CD14-positive monocyte (primary cell): Measurements from ENCODE around the gene AKAP4. TPM values are rescaled to one million over a fixed set of nuclear protein-coding genes. Genes with fewer than 3 reads are reported as not detected.

Experiments
- DNase-seq, 3 donors: peaks; one replicate each; pipeline ENCODE4 v3.0.0-alpha.2; 2011 to 2022
- H2AFZ ChIP-seq: 2 replicates; pipeline ENCODE4 v1.6.0; 2012; ENCODE audit warnings: mild to moderate bottlenecking, low read depth, low read length, inconsistent platforms; ENCODE audit not compliant: insufficient read depth, poor library complexity, severe bottlenecking
- H3K27ac ChIP-seq, 2 donors: 1 replicate in 1 of 2; 2 replicates in 1 of 2; pipeline ENCODE4 v1.5.1; 2012 to 2013; ENCODE audit warnings: low read length in 2 of 2, control low read depth in 1 of 2, inconsistent platforms in 1 of 2, low read depth in 1 of 2, mild to moderate bottlenecking in 1 of 2
- H3K27me3 ChIP-seq, 2 donors: one replicate each; pipeline versions ENCODE4 v1.6.0 to v1.6.1; 2011 to 2013; ENCODE audit warnings: low read length in 2 of 2; ENCODE audit not compliant: control insufficient read depth in 2 of 2, insufficient read depth in 2 of 2
- H3K36me3 ChIP-seq, 2 donors: replicated peaks in 1 of 2; 1 replicate in 1 of 2; 2 replicates in 1 of 2; pipeline versions ENCODE4 v1.5.1 to v1.6.1; 2012 to 2013; ENCODE audit warnings: low read length in 2 of 2, control low read depth in 1 of 2, inconsistent platforms in 1 of 2, mild to moderate bottlenecking in 1 of 2; ENCODE audit not compliant: insufficient read depth in 2 of 2, control insufficient read depth in 1 of 2
- H3K4me1 ChIP-seq, 2 donors: 1 replicate in 1 of 2; 2 replicates in 1 of 2; pipeline versions ENCODE4 v1.5.1 to v1.6.1; 2012 to 2013; ENCODE audit warnings: low read length in 2 of 2, control low read depth in 1 of 2, inconsistent platforms in 1 of 2, mild to moderate bottlenecking in 1 of 2, moderate library complexity in 1 of 2; ENCODE audit not compliant: insufficient read depth in 2 of 2, control insufficient read depth in 1 of 2
- H3K4me2 ChIP-seq: replicated peaks from 2 replicates; pipeline ENCODE3; 2012; ENCODE audit warnings: low read length, moderate library complexity, mild to moderate bottlenecking; ENCODE audit not compliant: poor library complexity, severe bottlenecking; ENCODE audit errors: extremely low read depth
- H3K4me3 ChIP-seq, 3 experiments: fragments of 200-600 bp in 1 of 3; sonication (generic) in 1 of 3; replicated peaks in 1 of 3; 1 replicate in 2 of 3; 2 replicates in 1 of 3; pipeline ENCODE4 v1.5.1; 2011 to 2013; ENCODE audit warnings: low read length in 3 of 3, mild to moderate bottlenecking in 3 of 3, control low read depth in 2 of 3, low read depth in 2 of 3, inconsistent platforms in 1 of 3, moderate library complexity in 1 of 3
- H3K79me2 ChIP-seq: 2 replicates; pipeline ENCODE4 v1.6.0; 2012; ENCODE audit warnings: mild to moderate bottlenecking, control low read depth, inconsistent platforms, low read length, moderate library complexity; ENCODE audit not compliant: insufficient read depth
- H3K9ac ChIP-seq: 2 replicates; pipeline ENCODE4 v1.6.0; 2017; ENCODE audit warnings: low read length, mild to moderate bottlenecking; ENCODE audit not compliant: insufficient read depth, poor library complexity, severe bottlenecking
- H3K9me3 ChIP-seq, 2 donors: replicated peaks in 1 of 2; 1 replicate in 1 of 2; 2 replicates in 1 of 2; pipeline versions ENCODE4 v1.5.1 to v1.6.1; 2012 to 2013; ENCODE audit warnings: low read length in 2 of 2, control low read depth in 1 of 2; ENCODE audit not compliant: control insufficient read depth in 1 of 2, insufficient read depth in 1 of 2
- H4K20me1 ChIP-seq: 2 replicates; pipeline ENCODE4 v1.6.0; 2012; ENCODE audit warnings: mild to moderate bottlenecking, low read length, control low read depth, moderate library complexity; ENCODE audit not compliant: insufficient read depth
- H3K27ac Mint-ChIP-seq, 7 donors: one replicate each; pipeline ENCODE4 v1.8.0; 2020; ENCODE audit warnings: mild to moderate bottlenecking in 7 of 7, mixed read lengths in 7 of 7, moderate library complexity in 6 of 7, inconsistent platforms in 2 of 7
- H3K27me3 Mint-ChIP-seq, 3 donors: one replicate each; pipeline ENCODE4 v1.8.0; 2021 to 2022; ENCODE audit warnings: low read depth in 3 of 3, mild to moderate bottlenecking in 3 of 3, mixed read lengths in 3 of 3, moderate library complexity in 3 of 3, inconsistent platforms in 1 of 3
- H3K36me3 Mint-ChIP-seq, 2 donors: one replicate each; pipeline ENCODE4 v1.8.0; 2020; ENCODE audit warnings: mixed read lengths in 2 of 2, inconsistent platforms in 1 of 2, mild to moderate bottlenecking in 1 of 2
- H3K4me1 Mint-ChIP-seq: one replicate; pipeline ENCODE4 v1.8.0; 2020; ENCODE audit warnings: mild to moderate bottlenecking, mixed read lengths
- H3K4me3 Mint-ChIP-seq, 2 donors: one replicate each; pipeline ENCODE4 v1.8.0; 2020; ENCODE audit warnings: mild to moderate bottlenecking in 2 of 2, mixed read lengths in 2 of 2, moderate library complexity in 1 of 2
- H3K9me3 Mint-ChIP-seq, 7 donors: one replicate each; pipeline ENCODE4 v1.8.0; 2020 to 2022; ENCODE audit warnings: mixed read lengths in 7 of 7, mild to moderate bottlenecking in 6 of 7, moderate library complexity in 6 of 7, inconsistent platforms in 2 of 7
- CTCF ChIP-seq: fragments of 200-600 bp; IDR thresholded peaks from one replicate; pipeline ENCODE4 v1.8.0; 2022; ENCODE audit warnings: antibody characterized with exemption, mild to moderate bottlenecking
- WGBS: methylation state at CpG from one replicate; pipeline ENCODE4 v1.1.5; 2013; ENCODE audit warnings: missing lambda C conversion rate; ENCODE audit not compliant: insufficient coverage; 5-methylcytosine and 5-hydroxymethylcytosine counted together
- intact Hi-C, 2 donors: fragments of 100-400 bp; cut with micrococcal nuclease; formaldehyde crosslinking; loops; one replicate each; pipeline versions ENCODE4 v1.15.0 to v1.15.1; 2023
- polyA plus RNA-seq, 3 donors: library from polyadenylated mRNA; depleted of rRNA in 1 of 3; unstranded in 2 of 3; stranded (reverse) in 1 of 3; fragments of 300-500 nt in 2 of 3; fragments of >200 nt in 1 of 3; fragmentation: Illumina TruSeq in 2 of 3; gene quantifications; 1 replicate in 2 of 3; 2 replicates in 1 of 3; pipeline ENCODE4 v1.2.3, GENCODE V29; 2012 to 2021

Gene AKAP4
- polyA plus RNA-seq, 3 donors = not detected

GRCh38 chrX:50206753-50207152, 5.9 kb upstream of the AKAP4 start:
- no peaks in the 10 kb centered on the region for H3K27me3 ChIP-seq
- H3K4me2 ChIP-seq = no peak overlapping the region
- Mint-ChIP-seq H3K27ac (no peak overlapping the region), H3K4me3 (no peak overlapping the region), H3K27me3 (peaks cover 0 to 3% (median 3%) of the 10 kb centered on the region in 3 donors), H3K4me1 (peaks cover 7% of the 10 kb centered on the region), H3K36me3 (no peaks in the 10 kb centered on the region), H3K9me3 (peaks cover 0 to 5% (median 0%) of the 10 kb centered on the region in 7 donors)
- no peak overlapping the region for H3K9ac ChIP-seq
- no peaks in the 10 kb centered on the region for H3K9me3 ChIP-seq
- H3K27ac ChIP-seq = no peak overlapping the region
- whole genome bisulfite sequencing = no CpG with 5 or more reads among the region's 11 CpGs
- DNase-seq = no peak
- H3K4me1 ChIP-seq = peaks cover 5 to 7% of the 10 kb centered on the region in 2 donors
- H3K36me3 ChIP-seq = no peaks in the 10 kb centered on the region
- H3K4me3 ChIP-seq = no peak overlapping the region
- TF ChIP-seq CTCF = no peak
- H3K79me2 ChIP-seq = no peaks in the 10 kb centered on the region
- intact Hi-C loops = no loop called here
- no peak overlapping the region for H2AFZ ChIP-seq
- H4K20me1 ChIP-seq = no peaks in the 10 kb centered on the region

GRCh38 chrX:50204364-50204899, 3.6 kb upstream of the AKAP4 start, which contains the start of gene CCNB3:
TSS of gene CCNB3 (plus strand) at chrX:50204765. CDS start at chrX:50285164, 80,399 bp downstream.
- Histone ChIP-seq H3K9ac (peak within 1 kb of the TSS; percentile 8), H2AFZ (peak within 1 kb of the TSS; percentile 53)

More at GRCh38 chrX:50204364-50204899, 3.6 kb upstream of the AKAP4 start, which contains the start of gene CCNB3:
- H3K9me3 ChIP-seq = no peaks in the 10 kb centered on the region
- no peaks in the 10 kb centered on the region for H4K20me1 ChIP-seq
- no CpG with 5 or more reads among the region's 19 CpGs for WGBS
- H3K36me3 Mint-ChIP-seq = no peaks in the 10 kb centered on the region
- H3K9me3 Mint-ChIP-seq = peaks cover 0 to 5% (median 0%) of the 10 kb centered on the region in 7 donors
- DNase-seq = peak; percentile 56 to 73 (median 65)
- peak within 1 kb of the TSS; percentile 50 for H3K4me2 ChIP-seq
- no peaks in the 10 kb centered on the region for H3K36me3 ChIP-seq
- H3K79me2 ChIP-seq = no peaks in the 10 kb centered on the region
- H3K27me3 Mint-ChIP-seq = peaks cover 0 to 5% (median 1%) of the 10 kb centered on the region in 3 donors
- peak within 1 kb of the TSS; percentile 25 to 58 for H3K27ac ChIP-seq
- H3K4me3 Mint-ChIP-seq = peak within 1 kb of the TSS; percentile 76 to 81
- H3K4me1 Mint-ChIP-seq = peaks cover 7% of the 10 kb centered on the region
- peak within 1 kb of the TSS; percentile 21 to 65 (median 33) for H3K4me3 ChIP-seq
- intact Hi-C loops = no loop called here
- peak; percentile 61 for TF ChIP-seq CTCF
- no peaks in the 10 kb centered on the region for H3K27me3 ChIP-seq
- peaks cover 5 to 7% of the 10 kb centered on the region in 2 donors for H3K4me1 ChIP-seq
- H3K27ac Mint-ChIP-seq = peak within 1 kb of the TSS; percentile 43 to 93 (median 87)
